A673 (cell line): ENCODE results near the gene OPTC.

Experiments
- CTCF ChIP-seq: fragments of 300-800, 200-600 bp; sonication (generic); conservative IDR thresholded peaks from 2 replicates; pipeline ENCODE4 v1.5.1; 2017; ENCODE audit warnings: low read depth, mild to moderate bottlenecking, antibody characterized with exemption, low read length, moderate library complexity, mixed read lengths
- EZH2 ChIP-seq: fragments of 200-600 bp; sonication (generic); IDR thresholded peaks from 2 replicates; pipeline ENCODE4 v1.6.1; 2017; ENCODE audit warnings: borderline replicate concordance, low read depth, mild to moderate bottlenecking, mixed read lengths, antibody characterized with exemption, low read length; ENCODE audit not compliant: poor library complexity, severe bottlenecking

- TF ChIP-seq CTCF (no peak), EZH2 (no peak)
Measured at GRCh38 chr1:203488539-203488938, 5.4 kb upstream of the OPTC start.
